SU-DHL-6 (cell line): ENCODE measurements around the gene KCNH6.

Experiments used
- H2AFZ ChIP-seq: fragments of 200-600 bp; sonication (generic); 2 replicates; pipeline ENCODE4 v1.6.1; 2014; ENCODE audit warnings: low read depth, mild to moderate bottlenecking, moderate library complexity, mixed read lengths, antibody characterized with exemption, low read length; ENCODE audit not compliant: severe bottlenecking
- H3F3A ChIP-seq: fragments of 200-600 bp; shearing (Covaris generic); 2 replicates; pipeline ENCODE4 v1.6.0; 2016; ENCODE audit warnings: antibody characterized with exemption, mild to moderate bottlenecking; ENCODE audit not compliant: insufficient read depth
- H3K27ac ChIP-seq: fragments of 200-600 bp; sonication (generic); 2 replicates; pipeline ENCODE4 v1.5.1; 2016; ENCODE audit warnings: low read depth, mild to moderate bottlenecking, low read length, moderate library complexity, mixed read lengths
- H3K27me3 ChIP-seq: fragments of 200-600 bp; sonication (generic), shearing (Covaris generic); 2 replicates; pipeline ENCODE4 v1.6.0; 2014; ENCODE audit warnings: mild to moderate bottlenecking, low read length
- H3K36me3 ChIP-seq: fragments of 200-600 bp; sonication (generic); 2 replicates; pipeline ENCODE4 v1.6.1; 2014; ENCODE audit warnings: mild to moderate bottlenecking, low read length, mixed read lengths
- H3K4me2 ChIP-seq: fragments of 300-600, 200-600 bp; shearing (Covaris generic), sonication (generic); 2 replicates; pipeline ENCODE4 v1.6.0; 2014; ENCODE audit warnings: low read length, low read depth, mild to moderate bottlenecking; ENCODE audit not compliant: poor library complexity, severe bottlenecking
- H3K4me3 ChIP-seq: fragments of 200-600 bp; sonication (generic); 2 replicates; pipeline ENCODE4 v1.5.1; 2014; ENCODE audit warnings: antibody characterized with exemption, low read length, mild to moderate bottlenecking, mixed read lengths; ENCODE audit not compliant: insufficient read depth, poor library complexity, severe bottlenecking
- H3K79me2 ChIP-seq: fragments of 200-600 bp; sonication (generic); 2 replicates; pipeline ENCODE4 v1.6.1; 2014; ENCODE audit warnings: mild to moderate bottlenecking, low read length, moderate library complexity; ENCODE audit not compliant: insufficient read depth
- H3K9ac ChIP-seq: fragments of 200-600 bp; sonication (generic); 2 replicates; pipeline ENCODE4 v1.7.0; 2014; ENCODE audit warnings: mild to moderate bottlenecking, low read length
- H3K9me2 ChIP-seq: fragments of 200-600 bp; sonication (generic); replicated peaks from 2 replicates; pipeline ENCODE4 v1.6.1; 2014; ENCODE audit warnings: low read length; ENCODE audit not compliant: insufficient read depth
- H3K9me3 ChIP-seq: fragments of 200-600 bp; sonication (generic); 2 replicates; pipeline ENCODE4 v1.6.1; 2014; ENCODE audit warnings: low read length, mixed read lengths; ENCODE audit not compliant: insufficient read depth
- H4K20me1 ChIP-seq: fragments of 200-600 bp; sonication (generic); 2 replicates; pipeline ENCODE4 v1.6.1; 2014; ENCODE audit warnings: low read depth, mild to moderate bottlenecking, antibody characterized with exemption, low read length, moderate library complexity, mixed read lengths
- CTCF ChIP-seq: fragments of 200-600 bp; sonication (generic); IDR thresholded peaks from one replicate; pipeline ENCODE4 v1.5.1; 2017; ENCODE audit warnings: antibody characterized with exemption, mild to moderate bottlenecking, low read length, moderate library complexity; ENCODE audit not compliant: insufficient read depth, poor library complexity, severe bottlenecking
- EZH2phosphoT487 ChIP-seq: fragments of 200-600 bp; sonication (generic), shearing (Covaris generic); conservative IDR thresholded peaks from 2 replicates; pipeline ENCODE4 v1.6.1; 2018; ENCODE audit warnings: mild to moderate bottlenecking, antibody characterized with exemption, low read length, moderate library complexity, mixed read lengths

The KCNH6 gene

DNA sequence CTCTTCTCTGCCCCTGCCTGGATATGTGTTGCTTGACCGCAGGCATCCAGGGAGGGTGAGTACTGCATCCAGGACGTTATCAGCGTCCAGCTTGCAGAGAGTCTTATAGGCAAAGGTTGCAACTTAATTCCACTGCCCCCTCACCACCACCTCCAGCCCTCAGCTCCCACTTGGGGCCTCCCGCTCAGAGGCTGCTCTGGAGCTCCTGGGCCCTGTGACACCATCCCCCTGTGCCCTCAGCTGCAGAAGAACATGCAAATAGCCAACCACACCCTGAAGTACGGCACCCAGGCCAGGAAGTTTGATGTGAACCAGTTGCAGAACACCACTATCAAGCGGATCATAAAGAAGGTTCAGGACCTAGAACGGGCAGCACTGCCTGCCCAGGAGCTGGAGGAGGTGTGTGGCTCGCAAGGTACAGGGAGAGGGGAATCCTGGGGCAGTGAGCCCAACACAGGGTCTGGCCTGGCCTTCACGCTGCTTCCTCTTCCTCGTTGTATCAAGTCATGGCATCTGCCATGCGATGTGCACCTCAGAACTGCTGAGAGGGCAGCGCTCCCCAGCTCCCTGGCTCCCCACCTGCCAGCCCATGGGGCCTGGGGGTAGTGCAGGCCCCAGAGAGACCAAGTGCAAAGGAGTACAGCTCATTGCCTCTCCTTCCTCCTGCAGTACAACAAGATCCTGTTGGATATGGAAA, 36.7 kb upstream of the KCNH6 start:
- H3K9ac ChIP-seq: no peak overlapping the region
- no peak overlapping the region for H3K4me3 ChIP-seq
- TF ChIP-seq CTCF (no peak), EZH2phosphoT487 (no peak)
- H3K9me2 ChIP-seq: no peaks in the 10 kb centered on the region
- H3F3A ChIP-seq: no peaks in the 10 kb centered on the region
- H2AFZ ChIP-seq: no peak overlapping the region
- H3K9me3 ChIP-seq: no peaks in the 10 kb centered on the region
- no peaks in the 10 kb centered on the region for H3K79me2 ChIP-seq
- no peak overlapping the region for H3K4me2 ChIP-seq
- H3K27me3 ChIP-seq: no peaks in the 10 kb centered on the region
- H3K27ac ChIP-seq: no peak overlapping the region
- H3K36me3 ChIP-seq: no peaks in the 10 kb centered on the region
- H4K20me1 ChIP-seq: no peaks in the 10 kb centered on the region

- Histone ChIP-seq H3K9me3 (no peaks in the 10 kb centered on the region), H3K36me3 (no peaks in the 10 kb centered on the region), H3K27me3 (no peaks in the 10 kb centered on the region), H3F3A (no peaks in the 10 kb centered on the region), H3K9ac (no peak overlapping the region), H3K4me3 (no peak overlapping the region), H3K79me2 (no peaks in the 10 kb centered on the region), H3K4me2 (no peak overlapping the region), H3K9me2 (no peaks in the 10 kb centered on the region), H3K27ac (no peak overlapping the region), H2AFZ (no peak overlapping the region), H4K20me1 (no peaks in the 10 kb centered on the region)
- TF ChIP-seq EZH2phosphoT487 (no peak), CTCF (no peak)
Measured at GRCh38 chr17:63487014-63487339, 36.2 kb upstream of the KCNH6 start.

GRCh38 chr17:63488851-63489250, 34.3 kb upstream of the KCNH6 start:
- Histone ChIP-seq H3K4me3 (no peak overlapping the region), H3K27ac (no peak overlapping the region), H3K36me3 (no peaks in the 10 kb centered on the region), H2AFZ (no peak overlapping the region), H3K27me3 (no peaks in the 10 kb centered on the region), H3K9me2 (no peaks in the 10 kb centered on the region), H3K4me2 (no peak overlapping the region), H3K9ac (no peak overlapping the region), H3F3A (no peaks in the 10 kb centered on the region), H3K79me2 (no peaks in the 10 kb centered on the region), H4K20me1 (no peaks in the 10 kb centered on the region), H3K9me3 (no peaks in the 10 kb centered on the region)
- TF ChIP-seq CTCF (no peak), EZH2phosphoT487 (no peak)
